Peyer's patch (tissue), 4 donors: ENCODE measurements around the gene COQ9. TPM values are rescaled to one million over a fixed set of nuclear protein-coding genes. Genes with fewer than 3 reads are reported as not detected.

ENCODE experiments used
- DNase-seq, 3 donors: peaks; one replicate each; pipeline ENCODE4 v3.0.0-alpha.2; 2017 to 2019
- H3K27ac ChIP-seq, 4 donors: fragments of 200-600 bp; sonication (generic); one replicate each; pipeline ENCODE4 v1.5.1; 2016 to 2019
- H3K27me3 ChIP-seq, 2 donors: fragments of 200-600 bp; sonication (generic); one replicate each; pipeline ENCODE4 v1.5.1; 2019
- H3K36me3 ChIP-seq, 3 donors: fragments of 200-600 bp; sonication (generic); one replicate each; pipeline ENCODE4 v1.5.1; 2016 to 2019
- H3K4me1 ChIP-seq, 4 donors: fragments of 200-600 bp; sonication (generic); one replicate each; pipeline ENCODE4 v1.5.1; 2016 to 2019
- H3K4me3 ChIP-seq, 4 donors: fragments of 200-600 bp; sonication (generic); 1 replicate in 3 of 4; 2 replicates in 1 of 4; pipeline ENCODE4 v1.5.1; 2016 to 2019; ENCODE audit warnings: mild to moderate bottlenecking in 1 of 4
- H3K9me3 ChIP-seq, 4 donors: fragments of 200-600 bp; sonication (generic); one replicate each; pipeline ENCODE4 v1.5.1; 2016 to 2019; ENCODE audit warnings: mild to moderate bottlenecking in 1 of 4
- CTCF ChIP-seq, 6 experiments: fragments of 450-650 bp in 4 of 6; fragments of 200-600 bp in 2 of 6; sonication (generic) in 1 of 6; IDR thresholded peaks; one replicate each; pipeline ENCODE4 v1.5.1; 2017 to 2019; ENCODE audit warnings: antibody characterized with exemption in 6 of 6, mild to moderate bottlenecking in 3 of 6, moderate library complexity in 1 of 6
- POLR2A ChIP-seq, 2 donors: fragments of 450-650 bp; IDR thresholded peaks; one replicate each; pipeline ENCODE4 v1.5.1; 2017; ENCODE audit warnings: antibody characterized with exemption in 2 of 2, mild to moderate bottlenecking in 2 of 2, moderate library complexity in 2 of 2
- total RNA-seq, 4 donors: library from RNA; depleted of rRNA; stranded (reverse); fragments of >200 nt; gene quantifications; one replicate each; pipeline ENCODE4 v1.1.0, GENCODE V29; 2016

Gene COQ9
- total RNA-seq, 4 donors from 2014 or later: 87.5 to 154 (median 122) TPM

DNA sequence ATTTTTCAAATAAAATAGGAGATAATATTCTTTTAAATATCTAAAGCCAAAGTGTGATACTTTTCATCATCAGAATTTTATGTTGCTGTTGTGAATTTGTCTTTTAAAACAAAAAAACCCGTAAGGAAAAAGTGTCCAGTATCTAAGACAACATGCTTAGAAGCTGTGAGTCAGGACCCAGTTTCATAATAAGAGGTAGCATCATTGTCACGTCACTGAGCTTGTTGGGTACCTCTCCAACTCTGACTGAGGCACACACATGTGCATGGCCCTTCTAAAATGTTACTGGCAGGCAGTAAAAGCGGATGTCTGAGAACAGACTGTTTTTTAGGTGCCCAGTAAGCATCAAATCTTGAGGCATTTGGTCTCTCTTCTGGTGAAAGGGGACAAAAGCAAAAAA, 2.6 kb upstream of the COQ9 start:
- Histone ChIP-seq H3K27ac (no peak overlapping the region), H3K27me3 (no peaks in the 10 kb centered on the region), H3K36me3 (peaks cover 0 to 13% (median 0%) of the 10 kb centered on the region in 3 donors)

GRCh38 chr16:57445510-57445909, 1.8 kb upstream of the COQ9 start:
- no peaks in the 10 kb centered on the region for H3K27me3 ChIP-seq
- H3K27ac ChIP-seq: no peak overlapping the region
- TF ChIP-seq CTCF (IDR thresholded peaks at IDR 0.05): no peak
- TF ChIP-seq POLR2A (IDR thresholded peaks at IDR 0.05): no peak
- H3K9me3 ChIP-seq: no peaks in the 10 kb centered on the region
- peaks cover 0 to 5% (median 0%) of the 10 kb centered on the region in 3 donors for H3K36me3 ChIP-seq
- no peak for DNase-seq
- no peak overlapping the region for H3K4me3 ChIP-seq
- peaks cover 0 to 25% (median 6%) of the 10 kb centered on the region in 4 donors for H3K4me1 ChIP-seq

More for the DNA sequence above, 2.6 kb upstream of the COQ9 start:
- Histone ChIP-seq H3K9me3 (peaks cover 0 to 6% (median 0%) of the 10 kb centered on the region in 4 donors), H3K4me3 (no peak overlapping the region), H3K4me1 (peaks cover 0 to 25% (median 6%) of the 10 kb centered on the region in 4 donors)
- no peak for TF ChIP-seq POLR2A (IDR thresholded peaks at IDR 0.05)
- TF ChIP-seq CTCF (IDR thresholded peaks at IDR 0.05): no peak
- DNase-seq: no peak

DNA sequence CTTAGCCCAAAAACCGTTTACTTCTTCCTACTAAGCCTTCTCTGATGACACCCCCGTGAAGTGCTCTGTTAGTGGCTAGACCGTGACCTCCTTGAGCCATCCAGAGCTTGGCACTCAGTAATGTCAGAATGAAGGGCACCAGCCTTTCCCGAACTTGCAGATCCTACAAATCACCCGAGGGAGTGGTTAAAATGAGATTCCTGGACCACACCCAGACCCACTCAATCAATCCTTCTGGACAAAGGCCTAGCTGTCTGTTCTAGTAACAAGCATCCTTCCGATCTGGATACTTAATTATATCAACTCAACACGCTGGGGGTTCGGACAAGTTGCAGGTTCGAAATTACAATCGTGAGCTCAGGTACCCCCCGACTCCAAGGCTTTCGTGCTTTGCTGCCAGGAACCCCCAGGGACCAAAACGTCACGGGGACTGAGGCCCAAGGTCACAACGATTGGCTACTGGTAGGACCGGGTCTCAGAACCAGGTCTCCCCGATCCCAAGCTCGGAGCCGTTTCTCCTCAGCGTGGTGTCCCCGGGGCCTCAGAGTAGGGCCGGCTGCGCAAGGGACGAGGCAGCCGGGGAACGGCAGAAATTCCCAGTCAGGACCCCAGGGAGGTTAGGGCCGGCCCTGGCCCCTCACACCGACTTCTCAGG, 621 bp upstream of the COQ9 start:
- TF ChIP-seq POLR2A (IDR thresholded peaks at IDR 0.05) (no peak), CTCF (IDR thresholded peaks at IDR 0.05) (no peak)
- peak in 2 of 3 donors; percentile 30 to 54 for DNase-seq
- H3K4me3 ChIP-seq: peak overlapping the region; percentile 60 to 93 (median 82)
- H3K27ac ChIP-seq: peak overlapping the region; percentile 75 to 88 (median 84)
- H3K4me1 ChIP-seq: peaks cover 0 to 25% (median 6%) of the 10 kb centered on the region in 4 donors
- H3K27me3 ChIP-seq: no peaks in the 10 kb centered on the region
- no peaks in the 10 kb centered on the region for H3K9me3 ChIP-seq
- H3K36me3 ChIP-seq: peaks cover 0 to 11% (median 0%) of the 10 kb centered on the region in 3 donors

GRCh38 chr16:57452021-57452420, 4.7 kb downstream of the COQ9 start:
- Histone ChIP-seq H3K27me3 (no peaks in the 10 kb centered on the region), H3K4me1 (peaks cover 0 to 16% (median 2%) of the 10 kb centered on the region in 4 donors), H3K27ac (no peak overlapping the region), H3K9me3 (no peaks in the 10 kb centered on the region), H3K36me3 (peaks cover 0 to 64% (median 0%) of the 10 kb centered on the region in 3 donors), H3K4me3 (no peak overlapping the region)
- no peak for DNase-seq
- no peak for TF ChIP-seq POLR2A (IDR thresholded peaks at IDR 0.05)
- no peak for TF ChIP-seq CTCF (IDR thresholded peaks at IDR 0.05)

- Histone ChIP-seq H3K27ac (peak within 1 kb of the TSS; percentile 77 to 86 (median 86)), H3K36me3 (peaks cover 0 to 74% (median 0%) of the 10 kb centered on the region in 3 donors), H3K27me3 (no peaks in the 10 kb centered on the region), H3K4me3 (peak within 1 kb of the TSS; percentile 77 to 93 (median 86)), H3K9me3 (no peaks in the 10 kb centered on the region), H3K4me1 (peaks cover 0 to 16% (median 5%) of the 10 kb centered on the region in 4 donors)
- peak; percentile 83 to 95 (median 94) for DNase-seq
- TF ChIP-seq CTCF (IDR thresholded peaks at IDR 0.05): peak; percentile 91 to 99 (median 97)
- peak; percentile 86 to 89 for TF ChIP-seq POLR2A (IDR thresholded peaks at IDR 0.05)
These were observed 15.1 kb downstream of the COQ9 start, which contains the start of gene POLR2C for GRCh38 chr16:57462209-57462977. POLR2C (plus strand) TSS chr16:57462679; CDS start chr16:57462725, 46 bp downstream.
